IPS-18a (cell line): ENCODE data around the gene RER1.

Experiments
- H3K27ac ChIP-seq: one replicate; pipeline ENCODE4 v1.5.1; 2013; ENCODE audit warnings: low read length
- H3K27me3 ChIP-seq: one replicate; pipeline ENCODE4 v1.6.1; 2013; ENCODE audit warnings: mild to moderate bottlenecking, low read length; ENCODE audit not compliant: control insufficient read depth, insufficient read depth
- H3K36me3 ChIP-seq: one replicate; pipeline ENCODE4 v1.6.1; 2013; ENCODE audit warnings: low read depth, low read length; ENCODE audit not compliant: control insufficient read depth
- H3K4me1 ChIP-seq: one replicate; pipeline ENCODE4 v1.6.1; 2013; ENCODE audit warnings: low read depth, low read length; ENCODE audit not compliant: control insufficient read depth
- H3K4me3 ChIP-seq: one replicate; pipeline ENCODE4 v1.5.1; 2013; ENCODE audit warnings: low read length
- H3K9ac ChIP-seq: one replicate; pipeline ENCODE4 v1.6.1; 2013; ENCODE audit warnings: mild to moderate bottlenecking, low read length, moderate library complexity
- H3K9me3 ChIP-seq: one replicate; pipeline ENCODE4 v1.6.1; 2013; ENCODE audit warnings: low read depth, low read length; ENCODE audit not compliant: control insufficient read depth

Gene RER1

DNA sequence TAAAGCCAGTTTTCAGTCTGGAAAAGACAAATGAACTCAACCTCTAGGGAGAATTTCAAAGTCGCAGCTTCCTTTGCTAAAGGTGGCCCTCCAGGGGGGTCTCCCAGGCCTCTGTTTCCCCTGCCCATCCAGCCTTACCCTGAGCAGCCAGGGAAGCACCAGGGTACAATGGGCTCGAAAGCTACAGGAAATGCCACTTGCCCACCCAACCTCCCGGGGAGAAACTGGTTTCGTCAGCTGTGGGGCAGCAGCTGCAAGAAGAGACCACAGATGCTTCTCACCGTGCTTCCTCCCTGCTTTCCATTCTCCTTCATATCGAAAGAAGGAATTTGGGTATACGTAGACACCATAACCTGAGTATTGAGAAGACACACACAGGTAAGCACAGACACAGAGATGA is 2.0 kb upstream of the RER1 start:
- H3K4me1 ChIP-seq, result peaks cover 4% of the 10 kb centered on the region
- H3K9ac ChIP-seq, result no peak overlapping the region
- no peak overlapping the region for H3K4me3 ChIP-seq
- no peaks in the 10 kb centered on the region for H3K9me3 ChIP-seq
- H3K36me3 ChIP-seq, result no peaks in the 10 kb centered on the region
- H3K27me3 ChIP-seq, result no peaks in the 10 kb centered on the region
- no peak overlapping the region for H3K27ac ChIP-seq

DNA sequence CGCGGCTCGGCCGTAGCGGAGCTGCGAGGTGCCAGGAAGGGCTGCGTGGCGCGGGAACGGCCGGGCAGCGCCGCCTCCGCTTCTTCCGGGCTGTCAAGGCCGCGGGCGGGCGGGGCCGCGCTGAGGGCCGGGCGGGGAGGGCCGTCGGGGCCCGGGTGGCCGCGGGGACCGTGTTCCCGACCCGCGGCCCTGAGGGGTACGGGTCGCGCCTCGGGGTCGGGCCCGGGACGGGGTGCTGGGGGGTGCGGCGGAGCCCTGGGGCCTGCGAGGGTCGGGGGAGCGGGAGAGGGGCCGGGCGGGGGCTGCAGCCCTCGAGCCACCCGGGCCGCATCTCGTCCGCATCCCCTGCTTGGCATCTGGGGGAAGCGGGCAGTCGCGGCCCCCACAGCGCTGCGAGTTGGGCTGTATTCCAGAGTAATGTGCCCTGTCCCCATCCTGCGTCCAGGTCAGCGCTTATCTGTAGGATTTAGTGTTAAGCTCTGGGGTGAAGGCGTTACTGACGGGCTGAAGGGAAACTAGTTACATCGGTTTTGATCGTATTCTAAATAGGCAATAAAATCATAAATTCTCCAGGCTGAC is 379 bp downstream of the RER1 start:
- peak overlapping the region; percentile 49 for H3K9ac ChIP-seq
- peaks cover 4% of the 10 kb centered on the region for H3K4me1 ChIP-seq
- H3K4me3 ChIP-seq, result peak overlapping the region; percentile 84

DNA sequence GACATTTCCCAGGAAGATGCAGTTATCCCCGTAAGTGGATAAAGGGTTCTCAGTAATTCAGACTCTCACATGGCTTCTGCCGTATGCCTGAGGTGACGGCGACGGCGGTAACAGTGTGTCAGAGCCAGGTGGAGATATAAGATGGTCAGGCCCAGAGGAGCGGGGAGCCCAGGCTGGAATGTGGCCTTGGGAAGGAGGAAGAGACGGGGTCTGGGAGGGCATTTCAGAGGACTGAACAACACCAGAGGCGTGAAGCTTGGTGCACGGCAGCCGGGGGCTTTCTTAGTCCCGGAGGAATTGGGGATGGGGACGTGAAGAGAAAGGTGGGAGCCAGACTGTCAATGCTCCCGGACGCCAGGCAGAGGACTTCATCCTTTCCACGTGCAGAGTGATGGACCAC is 1.0 kb downstream of the RER1 start:
- no peak overlapping the region for H3K27ac ChIP-seq
- H3K27me3 ChIP-seq, result no peaks in the 10 kb centered on the region
- peak overlapping the region; percentile 84 for H3K4me3 ChIP-seq
- H3K9ac ChIP-seq, result peak overlapping the region; percentile 49
- no peaks in the 10 kb centered on the region for H3K9me3 ChIP-seq
- peaks cover 4% of the 10 kb centered on the region for H3K4me1 ChIP-seq
- peaks cover 14% of the 10 kb centered on the region for H3K36me3 ChIP-seq

More for the DNA sequence above, 379 bp downstream of the RER1 start:
- Histone ChIP-seq H3K9me3 (no peaks in the 10 kb centered on the region), H3K27ac (no peak overlapping the region), H3K27me3 (no peaks in the 10 kb centered on the region), H3K36me3 (peaks cover 10% of the 10 kb centered on the region)

DNA sequence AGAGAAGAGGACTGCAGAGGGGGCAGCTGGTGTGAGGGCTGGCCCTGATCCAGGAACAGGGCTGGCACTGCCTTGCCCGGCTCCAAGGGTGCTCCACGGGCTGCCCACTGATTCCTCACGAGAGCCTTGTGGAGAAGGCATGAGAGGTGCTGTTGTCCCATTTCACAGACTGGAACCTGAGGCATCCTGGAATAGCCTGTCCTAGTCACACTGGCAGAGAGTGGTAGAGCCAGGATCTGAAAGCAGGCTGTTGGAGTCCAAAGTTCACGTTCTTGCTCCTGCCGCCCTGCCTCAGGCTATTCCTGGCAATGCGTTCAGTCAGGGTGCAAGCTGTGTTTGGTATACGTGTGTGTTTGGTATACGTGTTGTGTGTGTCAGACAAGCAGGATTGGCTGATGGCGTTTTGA is 1.8 kb downstream of the RER1 start:
- Histone ChIP-seq H3K4me3 (no peak overlapping the region), H3K9me3 (no peaks in the 10 kb centered on the region), H3K9ac (no peak overlapping the region), H3K27ac (no peak overlapping the region), H3K27me3 (no peaks in the 10 kb centered on the region), H3K4me1 (peaks cover 4% of the 10 kb centered on the region), H3K36me3 (peaks cover 14% of the 10 kb centered on the region)

DNA sequence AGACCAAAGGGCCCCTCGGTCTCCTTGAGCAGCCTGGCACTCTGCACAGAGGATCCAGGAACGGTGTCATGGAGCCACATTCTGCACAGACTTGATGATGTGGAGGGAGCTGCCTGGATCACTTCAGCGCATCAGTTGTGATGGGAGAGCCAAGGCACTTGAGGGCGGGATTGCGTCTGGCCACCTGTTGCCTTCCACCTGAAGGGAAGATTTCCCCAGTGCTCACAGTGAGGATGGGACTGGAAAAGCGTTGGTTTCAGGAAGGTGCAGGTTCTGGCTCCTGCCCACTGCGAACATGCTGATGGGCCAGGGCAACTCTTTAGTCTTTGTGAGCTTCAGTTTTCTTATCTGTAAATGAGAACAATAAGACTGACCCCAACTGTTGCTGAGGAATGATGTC is 2.6 kb downstream of the RER1 start:
- Histone ChIP-seq H3K4me3 (no peak overlapping the region), H3K9me3 (no peaks in the 10 kb centered on the region), H3K4me1 (peaks cover 4% of the 10 kb centered on the region), H3K9ac (no peak overlapping the region), H3K27ac (no peak overlapping the region), H3K36me3 (peaks cover 17% of the 10 kb centered on the region), H3K27me3 (no peaks in the 10 kb centered on the region)

DNA sequence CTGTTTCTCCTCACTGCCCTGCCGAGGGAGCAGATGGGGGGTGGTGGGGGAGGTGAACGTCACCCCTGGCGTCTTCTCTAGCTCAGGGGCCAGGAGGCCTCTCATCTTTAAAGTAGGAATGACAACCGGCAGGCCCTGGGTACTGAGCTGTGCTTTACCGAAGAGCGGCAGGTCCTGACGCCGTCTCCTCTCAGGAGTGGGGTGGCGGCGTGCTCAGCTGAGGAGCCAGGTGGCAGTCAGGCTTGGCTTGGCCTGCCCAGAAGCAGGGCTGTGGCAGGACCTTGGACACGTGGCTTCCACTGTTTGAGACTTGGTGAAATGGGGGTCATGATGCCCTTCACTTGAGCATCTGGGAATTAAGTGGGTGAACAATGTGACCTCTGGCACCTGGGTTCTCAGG is 3.1 kb downstream of the RER1 start:
- Histone ChIP-seq H3K27ac (no peak overlapping the region), H3K36me3 (peaks cover 17% of the 10 kb centered on the region), H3K9ac (no peak overlapping the region), H3K27me3 (no peaks in the 10 kb centered on the region), H3K4me1 (peaks cover 4% of the 10 kb centered on the region), H3K4me3 (no peak overlapping the region), H3K9me3 (no peaks in the 10 kb centered on the region)

DNA sequence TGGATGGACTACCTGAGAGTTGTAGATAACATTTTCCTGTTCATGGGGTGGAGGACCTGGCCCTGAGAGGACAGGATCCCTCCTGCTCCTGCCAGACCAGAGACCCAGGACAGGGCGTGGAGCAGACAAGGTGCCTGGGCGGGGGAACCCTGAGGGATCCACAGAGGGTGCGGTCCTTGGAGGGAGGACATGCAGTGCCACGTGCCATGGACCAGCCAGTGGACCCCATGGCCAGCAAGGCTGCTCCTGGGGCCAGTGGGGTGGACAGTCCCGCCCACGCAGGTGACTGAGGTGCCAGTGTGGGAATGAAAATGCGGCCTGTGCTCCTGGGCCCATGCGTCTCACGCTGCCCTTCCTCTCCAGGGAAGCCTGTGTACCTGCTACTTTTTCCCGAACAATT is 3.6 kb downstream of the RER1 start:
- no peaks in the 10 kb centered on the region for H3K9me3 ChIP-seq
- peaks cover 4% of the 10 kb centered on the region for H3K4me1 ChIP-seq
- no peak overlapping the region for H3K27ac ChIP-seq
- no peak overlapping the region for H3K4me3 ChIP-seq
- H3K36me3 ChIP-seq, result peaks cover 17% of the 10 kb centered on the region
- H3K9ac ChIP-seq, result no peak overlapping the region
- H3K27me3 ChIP-seq, result no peaks in the 10 kb centered on the region

DNA sequence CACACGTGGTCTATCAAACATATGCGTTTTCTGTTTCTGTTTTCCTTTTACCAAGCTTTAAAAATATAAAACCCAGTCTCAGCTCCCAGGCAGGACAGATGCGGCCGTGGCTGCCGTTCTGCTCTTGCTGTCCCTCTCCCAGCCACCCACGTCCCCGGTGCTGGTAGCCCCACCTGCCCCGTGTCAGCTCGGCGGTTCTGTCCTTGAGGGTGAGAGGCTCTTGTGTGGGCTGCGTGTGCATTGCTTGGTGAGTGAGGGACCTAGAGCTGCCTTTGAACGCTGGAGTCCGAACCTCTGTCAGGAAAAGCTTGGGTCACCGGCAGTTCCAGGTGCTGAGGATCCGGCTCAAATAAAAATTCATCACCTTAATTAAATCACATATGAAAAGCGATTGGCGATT is 4.4 kb downstream of the RER1 start:
- Histone ChIP-seq H3K4me3 (no peak overlapping the region), H3K9ac (no peak overlapping the region), H3K36me3 (peaks cover 17% of the 10 kb centered on the region), H3K4me1 (peaks cover 4% of the 10 kb centered on the region), H3K9me3 (no peaks in the 10 kb centered on the region), H3K27me3 (no peaks in the 10 kb centered on the region), H3K27ac (no peak overlapping the region)

DNA sequence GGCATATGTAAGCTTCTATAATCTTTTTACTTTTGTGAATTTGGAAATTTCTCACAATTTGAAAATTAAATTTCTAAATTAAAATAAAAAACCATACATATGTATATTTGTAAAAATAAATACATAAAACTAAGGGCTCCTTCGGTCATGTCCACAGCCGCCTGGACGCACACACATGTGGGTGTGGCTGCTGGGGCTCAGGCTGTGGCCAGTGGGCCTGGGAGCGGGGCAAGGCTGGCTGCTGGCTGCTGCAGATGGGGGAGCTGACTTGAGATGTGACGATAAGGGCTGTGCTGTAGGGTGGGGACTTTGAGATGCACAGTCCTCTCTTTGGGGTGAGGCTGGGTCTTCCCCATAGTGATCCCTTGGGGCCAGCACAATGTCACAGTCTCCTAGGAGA is 4.8 kb downstream of the RER1 start:
- peaks cover 4% of the 10 kb centered on the region for H3K4me1 ChIP-seq
- H3K4me3 ChIP-seq, result no peak overlapping the region
- peaks cover 17% of the 10 kb centered on the region for H3K36me3 ChIP-seq
- no peak overlapping the region for H3K27ac ChIP-seq
- no peak overlapping the region for H3K9ac ChIP-seq
- no peaks in the 10 kb centered on the region for H3K9me3 ChIP-seq
- H3K27me3 ChIP-seq, result no peaks in the 10 kb centered on the region

DNA sequence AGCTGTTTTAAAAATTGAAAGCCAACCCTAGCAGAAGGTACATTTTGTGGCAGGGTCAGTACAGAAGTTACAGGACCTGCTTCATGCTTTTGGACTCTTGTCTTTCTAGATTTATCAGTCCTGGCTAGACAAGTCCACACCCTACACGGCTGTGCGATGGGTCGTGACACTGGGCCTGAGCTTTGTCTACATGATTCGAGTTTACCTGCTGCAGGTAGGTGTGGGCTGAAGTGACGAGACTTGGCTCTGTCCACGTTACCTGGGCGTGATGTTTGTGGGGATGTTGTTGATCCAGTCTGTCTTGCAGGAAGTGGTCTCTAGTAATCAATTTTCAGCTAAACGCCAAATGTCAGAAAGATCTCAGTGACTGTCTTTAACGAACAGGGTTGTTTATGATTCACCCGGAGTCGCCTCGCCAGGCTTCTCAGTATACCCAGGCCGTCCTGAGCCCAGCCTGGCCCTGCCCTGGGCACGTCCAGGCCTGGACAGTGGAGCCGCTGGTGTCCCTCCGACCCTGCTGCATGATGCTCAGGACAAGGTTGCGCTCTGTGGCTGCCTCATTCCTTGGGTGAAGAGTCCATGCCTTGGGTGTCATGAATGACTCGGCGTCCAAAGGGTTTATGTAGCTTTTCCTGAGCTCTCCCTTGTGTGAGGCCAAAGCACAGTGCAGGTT is 5.5 kb downstream of the RER1 start:
- peaks cover 17% of the 10 kb centered on the region for H3K36me3 ChIP-seq

DNA sequence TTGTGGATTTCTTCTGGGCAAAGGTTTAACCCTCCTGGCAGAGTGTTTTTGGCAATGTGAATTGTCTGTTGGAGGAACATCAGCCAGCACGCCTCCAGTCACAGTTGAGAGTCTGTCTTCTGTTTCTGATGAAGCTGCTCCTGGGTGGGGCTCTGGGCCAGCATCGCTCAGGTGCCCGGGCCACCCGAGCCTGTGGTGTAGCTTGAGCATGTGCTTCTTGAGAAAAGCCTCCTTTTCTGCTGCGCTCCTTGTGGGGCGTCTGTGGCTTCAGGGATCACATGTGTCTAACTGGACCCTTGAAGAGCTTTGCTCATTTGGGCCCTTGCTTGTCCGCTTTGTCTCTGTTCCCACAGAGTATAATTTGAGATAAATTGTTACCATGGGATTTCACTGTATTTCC is 7.2 kb downstream of the RER1 start:
- Histone ChIP-seq H3K27me3 (no peaks in the 10 kb centered on the region), H3K36me3 (peaks cover 23% of the 10 kb centered on the region), H3K9ac (no peak overlapping the region), H3K9me3 (no peaks in the 10 kb centered on the region), H3K4me3 (no peak overlapping the region), H3K27ac (no peak overlapping the region), H3K4me1 (no peaks in the 10 kb centered on the region)

More for the DNA sequence above, 5.5 kb downstream of the RER1 start:
- H3K27me3 ChIP-seq, result no peaks in the 10 kb centered on the region
- no peaks in the 10 kb centered on the region for H3K9me3 ChIP-seq
- peaks cover 4% of the 10 kb centered on the region for H3K4me1 ChIP-seq
- no peak overlapping the region for H3K4me3 ChIP-seq
- no peak overlapping the region for H3K9ac ChIP-seq
- no peak overlapping the region for H3K27ac ChIP-seq

DNA sequence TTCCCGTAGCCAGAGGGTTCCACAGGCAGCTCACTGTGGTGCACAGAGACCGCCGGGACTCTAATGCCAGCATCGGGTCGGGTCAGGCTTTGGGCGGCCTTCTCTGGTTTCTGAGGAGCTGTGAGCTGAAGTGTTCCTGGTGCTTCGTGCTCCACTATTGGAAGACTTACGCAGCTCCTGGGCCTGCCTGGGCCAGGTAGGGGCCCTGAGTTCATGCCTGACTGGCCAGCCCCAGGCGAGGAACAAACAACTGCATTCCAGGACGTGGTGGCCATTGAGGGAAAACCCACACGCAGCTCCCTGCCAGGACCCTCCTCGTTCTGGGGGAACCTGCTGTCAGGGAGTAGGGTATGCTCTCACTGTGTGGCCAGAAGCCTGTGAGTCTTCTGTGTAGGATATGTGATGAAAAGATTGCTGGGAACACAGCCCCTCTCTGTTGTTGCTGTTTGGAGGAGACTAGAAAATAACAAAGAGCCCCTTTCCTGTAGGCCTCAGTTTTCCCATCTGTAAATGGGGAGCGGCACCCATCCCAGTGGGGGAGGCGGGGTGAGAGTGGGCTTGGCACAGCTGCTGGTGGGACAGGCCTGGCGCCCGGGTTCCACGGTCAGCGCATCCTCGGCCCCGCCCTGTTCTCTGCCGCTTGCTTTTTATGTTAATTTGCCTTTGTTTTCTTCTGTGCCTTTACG is 8.4 kb downstream of the RER1 start:
- Histone ChIP-seq H3K9me3 (no peaks in the 10 kb centered on the region), H3K4me3 (no peak overlapping the region), H3K27ac (no peak overlapping the region), H3K27me3 (no peaks in the 10 kb centered on the region), H3K9ac (no peak overlapping the region), H3K4me1 (no peaks in the 10 kb centered on the region), H3K36me3 (peaks cover 34% of the 10 kb centered on the region)
